Neural cell (in vitro differentiated cells): ENCODE measurements around the gene PLIN1. TPM values are rescaled to one million over a fixed set of nuclear protein-coding genes. Genes with fewer than 3 reads are reported as not detected.
A peak's percentile ranks its signal among the peaks of the same experiment; 100 is the strongest.

Source experiments
- H2AFZ ChIP-seq: fragments of 200-600, 300-800 bp; sonication (generic), shearing (Covaris generic); 2 replicates; pipeline ENCODE4 v1.6.0; 2014; ENCODE audit warnings: low read depth, mild to moderate bottlenecking, antibody characterized with exemption, low read length, moderate library complexity
- H3F3A ChIP-seq: fragments of 200-600 bp; shearing (Covaris generic); 2 replicates; pipeline ENCODE4 v1.6.1; 2016; ENCODE audit warnings: mild to moderate bottlenecking, moderate library complexity, mixed read lengths, antibody characterized with exemption, low read length; ENCODE audit not compliant: insufficient read depth, poor library complexity, severe bottlenecking
- H3K27ac ChIP-seq: fragments of 200-600, 300-800 bp; sonication (generic), shearing (Covaris generic); 2 replicates; pipeline ENCODE4 v1.5.1; 2014; ENCODE audit warnings: mild to moderate bottlenecking, low read length, moderate library complexity
- H3K27me3 ChIP-seq: fragments of 300-800, 200-600 bp; sonication (generic), shearing (Covaris generic); 2 replicates; pipeline ENCODE4 v1.6.0; 2014; ENCODE audit warnings: mild to moderate bottlenecking, low read depth, low read length, moderate library complexity; ENCODE audit not compliant: insufficient read depth
- H3K36me3 ChIP-seq: fragments of 300-800, 200-600 bp; sonication (generic), shearing (Covaris generic); 2 replicates; pipeline ENCODE4 v1.5.1; 2014; ENCODE audit warnings: mild to moderate bottlenecking, antibody characterized with exemption, low read length, moderate library complexity; ENCODE audit not compliant: insufficient read depth
- H3K4me2 ChIP-seq: fragments of 300-800, 200-600 bp; sonication (generic), shearing (Covaris generic); 2 replicates; pipeline ENCODE4 v1.6.0; 2014; ENCODE audit warnings: mild to moderate bottlenecking, low read length
- H3K4me3 ChIP-seq: fragments of 300-800, 200-600 bp; sonication (generic), shearing (Covaris generic); 2 replicates; pipeline ENCODE4 v1.5.1; 2014; ENCODE audit warnings: mild to moderate bottlenecking, low read length, moderate library complexity
- H3K79me2 ChIP-seq: fragments of 200-600 bp; shearing (Covaris generic); replicated peaks from 2 replicates; pipeline ENCODE4 v1.6.0; 2014; ENCODE audit warnings: mild to moderate bottlenecking, low read length, moderate library complexity; ENCODE audit not compliant: insufficient read depth
- H3K9ac ChIP-seq: fragments of 300-800, 200-600 bp; sonication (generic), shearing (Covaris generic); 2 replicates; pipeline ENCODE4 v1.6.1; 2016; ENCODE audit warnings: mild to moderate bottlenecking, low read length, mixed read lengths
- H3K9me2 ChIP-seq: fragments of 200-600 bp; shearing (Covaris generic); 2 replicates; pipeline ENCODE4 v1.6.1; 2016; ENCODE audit warnings: mild to moderate bottlenecking, low read length, mixed read lengths; ENCODE audit not compliant: insufficient read depth
- H3K9me3 ChIP-seq: fragments of 200-600, 300-800 bp; sonication (generic), shearing (Covaris generic); 2 replicates; pipeline ENCODE4 v1.6.1; 2016; ENCODE audit warnings: mild to moderate bottlenecking, mixed run types, low read length, moderate library complexity, mixed read lengths
- H4K20me1 ChIP-seq: fragments of 200-600 bp; shearing (Covaris generic); 2 replicates; pipeline ENCODE4 v1.6.1; 2016; ENCODE audit warnings: mild to moderate bottlenecking, mixed run types; ENCODE audit not compliant: insufficient read depth
- EP300 ChIP-seq: fragments of 450-650 bp; conservative IDR thresholded peaks from 2 replicates; pipeline ENCODE4 v1.6.1; 2014; ENCODE audit warnings: antibody characterized with exemption, mild to moderate bottlenecking, moderate library complexity; ENCODE audit not compliant: poor library complexity, severe bottlenecking
- EZH2 ChIP-seq: fragments of 200-600, 300-800 bp; shearing (Covaris generic), sonication (generic); IDR thresholded peaks from 2 replicates; pipeline ENCODE4 v1.6.1; 2014; ENCODE audit warnings: antibody characterized with exemption, low read length, borderline replicate concordance, mild to moderate bottlenecking; ENCODE audit not compliant: insufficient read depth, poor library complexity, severe bottlenecking
- MXI1 ChIP-seq: fragments of 450-650 bp; conservative IDR thresholded peaks from 2 replicates; pipeline ENCODE4 v1.6.1; 2014; ENCODE audit warnings: antibody characterized with exemption, mild to moderate bottlenecking; ENCODE audit not compliant: poor library complexity, severe bottlenecking
- POLR2AphosphoS5 ChIP-seq: IDR thresholded peaks from 2 replicates; pipeline ENCODE4 v1.6.1; 2012
- RAD21 ChIP-seq: fragments of 450-650 bp; conservative IDR thresholded peaks from 2 replicates; pipeline ENCODE4 v1.6.1; 2014; ENCODE audit warnings: antibody characterized with exemption, mild to moderate bottlenecking, moderate library complexity
- REST ChIP-seq: IDR thresholded peaks from 2 replicates; pipeline ENCODE4 v1.6.1; 2012; ENCODE audit warnings: borderline replicate concordance
- SMC3 ChIP-seq: fragments of 450-650 bp; conservative IDR thresholded peaks from 2 replicates; pipeline ENCODE4 v1.6.1; 2014; ENCODE audit warnings: antibody characterized with exemption, mild to moderate bottlenecking, moderate library complexity; ENCODE audit not compliant: poor library complexity
- TAF1 ChIP-seq: IDR thresholded peaks from 2 replicates; pipeline ENCODE4 v1.6.1; 2012; ENCODE audit warnings: low read depth
- polyA plus RNA-seq: library from polyadenylated mRNA; depleted of rRNA; stranded (reverse); fragments of >200 nt; gene quantifications from 2 replicates; pipeline ENCODE4 v1.2.3, GENCODE V29; 2014
- TF ChIP-seq, protein P1 (sequence below): fragments of 450-650 bp; IDR thresholded peaks from 2 replicates; pipeline ENCODE4 v1.5.1; 2014; ENCODE audit warnings: antibody characterized with exemption, mild to moderate bottlenecking, moderate library complexity; ENCODE audit not compliant: poor library complexity, severe bottlenecking

The PLIN1 gene
- polyA plus RNA-seq, 1 donor from 2014 or later: not detected

DNA sequence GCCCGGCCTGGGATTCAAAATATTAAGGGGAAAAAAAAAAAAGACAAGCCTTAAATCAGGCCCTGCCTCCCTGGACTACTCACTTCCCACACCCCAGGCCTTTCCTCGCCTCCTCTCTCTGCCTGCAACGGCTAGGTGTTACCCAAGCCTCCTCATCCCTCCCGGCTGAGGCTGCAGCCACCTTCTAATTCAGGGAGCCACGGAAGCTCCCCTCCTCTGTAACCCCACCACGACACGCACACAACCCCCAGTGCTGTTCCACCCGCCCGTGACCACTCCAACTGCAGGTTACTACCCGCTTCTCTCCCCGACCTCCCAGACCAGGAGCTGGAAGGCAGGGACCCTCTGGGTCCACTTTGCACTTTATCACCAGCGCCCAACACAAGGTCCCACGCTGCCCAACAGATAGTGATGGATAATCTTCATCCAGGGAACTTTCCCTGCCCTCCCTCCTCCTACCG lies 24.8 kb downstream of the PLIN1 start:
- Histone ChIP-seq H3K9me2 (no peaks in the 10 kb centered on the region), H3K4me2 (peak overlapping the region; percentile 84), H4K20me1 (no peaks in the 10 kb centered on the region), H3F3A (no peaks in the 10 kb centered on the region), H3K9ac (peak overlapping the region; percentile 68), H3K36me3 (no peaks in the 10 kb centered on the region), H3K27ac (no peak overlapping the region), H3K27me3 (no peaks in the 10 kb centered on the region), H2AFZ (peak overlapping the region; percentile 69), H3K4me3 (peak overlapping the region; percentile 95), H3K79me2 (no peaks in the 10 kb centered on the region), H3K9me3 (no peaks in the 10 kb centered on the region)
- TF ChIP-seq POLR2AphosphoS5 (no peak), SMC3 (no peak), REST (no peak), MXI1 (no peak), EZH2 (no peak), RAD21 (no peak), TAF1 (no peak), EP300 (no peak)
- TF ChIP-seq, protein P1, sequence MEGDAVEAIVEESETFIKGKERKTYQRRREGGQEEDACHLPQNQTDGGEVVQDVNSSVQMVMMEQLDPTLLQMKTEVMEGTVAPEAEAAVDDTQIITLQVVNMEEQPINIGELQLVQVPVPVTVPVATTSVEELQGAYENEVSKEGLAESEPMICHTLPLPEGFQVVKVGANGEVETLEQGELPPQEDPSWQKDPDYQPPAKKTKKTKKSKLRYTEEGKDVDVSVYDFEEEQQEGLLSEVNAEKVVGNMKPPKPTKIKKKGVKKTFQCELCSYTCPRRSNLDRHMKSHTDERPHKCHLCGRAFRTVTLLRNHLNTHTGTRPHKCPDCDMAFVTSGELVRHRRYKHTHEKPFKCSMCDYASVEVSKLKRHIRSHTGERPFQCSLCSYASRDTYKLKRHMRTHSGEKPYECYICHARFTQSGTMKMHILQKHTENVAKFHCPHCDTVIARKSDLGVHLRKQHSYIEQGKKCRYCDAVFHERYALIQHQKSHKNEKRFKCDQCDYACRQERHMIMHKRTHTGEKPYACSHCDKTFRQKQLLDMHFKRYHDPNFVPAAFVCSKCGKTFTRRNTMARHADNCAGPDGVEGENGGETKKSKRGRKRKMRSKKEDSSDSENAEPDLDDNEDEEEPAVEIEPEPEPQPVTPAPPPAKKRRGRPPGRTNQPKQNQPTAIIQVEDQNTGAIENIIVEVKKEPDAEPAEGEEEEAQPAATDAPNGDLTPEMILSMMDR: no peak

DNA sequence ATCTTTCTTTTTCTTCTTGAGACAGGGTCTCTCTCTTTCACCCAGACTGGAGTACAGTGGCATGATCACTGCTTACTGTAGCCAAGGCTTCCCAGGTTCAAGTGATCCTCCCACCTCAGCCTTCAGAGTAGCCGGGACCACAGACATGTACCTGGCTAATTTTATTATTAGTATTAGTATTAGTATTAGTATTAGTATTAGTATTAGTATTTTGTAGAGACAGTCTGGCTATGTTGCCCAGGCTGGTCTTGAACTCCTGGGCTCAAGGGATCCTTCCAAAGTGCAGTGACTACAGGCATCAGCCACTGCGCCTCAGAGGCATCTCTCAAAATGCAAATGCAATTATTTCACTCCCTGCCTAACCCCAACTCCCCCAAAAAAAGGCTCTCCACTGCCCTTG lies 25.6 kb downstream of the PLIN1 start:
- no peak overlapping the region for H3K4me2 ChIP-seq
- no peak overlapping the region for H2AFZ ChIP-seq
- H3K27ac ChIP-seq: no peak overlapping the region
- no peaks in the 10 kb centered on the region for H3F3A ChIP-seq
- H3K27me3 ChIP-seq: no peaks in the 10 kb centered on the region
- no peak overlapping the region for H3K4me3 ChIP-seq
- H3K36me3 ChIP-seq: no peaks in the 10 kb centered on the region
- no peak for TF ChIP-seq EZH2
- no peaks in the 10 kb centered on the region for H3K9me3 ChIP-seq
- no peaks in the 10 kb centered on the region for H4K20me1 ChIP-seq
- H3K79me2 ChIP-seq: no peaks in the 10 kb centered on the region
- no peak overlapping the region for H3K9ac ChIP-seq
- H3K9me2 ChIP-seq: no peaks in the 10 kb centered on the region

- Histone ChIP-seq H3K9me3 (no peaks in the 10 kb centered on the region), H3K9me2 (no peaks in the 10 kb centered on the region), H2AFZ (no peak overlapping the region), H3K9ac (no peak overlapping the region), H3K79me2 (no peaks in the 10 kb centered on the region), H3K4me3 (no peak overlapping the region), H3K4me2 (no peak overlapping the region), H3F3A (no peaks in the 10 kb centered on the region), H3K27me3 (no peaks in the 10 kb centered on the region), H3K27ac (no peak overlapping the region), H3K36me3 (no peaks in the 10 kb centered on the region), H4K20me1 (no peaks in the 10 kb centered on the region)
- TF ChIP-seq, protein P1: no peak
- no peak for TF ChIP-seq RAD21
- no peak for TF ChIP-seq MXI1
- TF ChIP-seq SMC3: no peak
- TF ChIP-seq EZH2: no peak
- no peak for TF ChIP-seq POLR2AphosphoS5
- no peak for TF ChIP-seq EP300
- no peak for TF ChIP-seq REST
- TF ChIP-seq TAF1: no peak
Observed at GRCh38 chr15:89652666-89653065, 26.5 kb downstream of the PLIN1 start.
